ENCODE measurements around the gene ATG10.

Gene ATG10

DNA sequence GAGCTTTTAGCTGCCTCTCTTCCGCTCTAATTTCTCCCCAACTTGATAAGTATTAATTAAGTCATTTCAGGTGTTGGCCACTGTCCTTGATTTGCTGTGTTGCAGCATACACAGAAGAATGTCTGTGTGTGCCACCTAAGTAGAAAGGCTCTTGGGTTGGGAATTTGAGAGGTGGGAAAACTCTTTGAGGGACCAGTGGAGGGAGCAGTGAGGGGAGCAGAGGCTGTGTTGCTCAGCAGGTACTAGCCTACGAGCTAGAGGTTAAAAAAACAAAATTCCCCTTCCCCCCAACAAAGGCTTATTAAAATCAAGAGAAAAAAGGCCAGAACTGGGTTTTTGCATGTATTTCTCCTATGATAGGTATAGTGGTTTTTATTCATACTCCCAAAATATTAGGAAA lies 285.4 kb downstream of the ATG10 start:
- TF ChIP-seq NFIC (IDR thresholded peaks at IDR 0.05) (no peak), YY1 (IDR thresholded peaks at IDR 0.05; ENCODE audit: low read depth) (no peak), TAF1 (IDR thresholded peaks at IDR 0.05; ENCODE audit: low read depth) (no peak), RAD21 (IDR thresholded peaks at IDR 0.05; ENCODE audit: low read depth) (no peak), TEAD4 (IDR thresholded peaks at IDR 0.05) (no peak), EP300 (IDR thresholded peaks at IDR 0.05; ENCODE audit: borderline replicate concordance) (no peak), FOXM1 (IDR thresholded peaks at IDR 0.05; ENCODE audit: borderline replicate concordance, low read depth) (no peak), EGR1 (IDR thresholded peaks at IDR 0.05) (no peak), ZBTB7A (IDR thresholded peaks at IDR 0.05; ENCODE audit: low read depth) (no peak)
- TF ChIP-seq, protein P1, sequence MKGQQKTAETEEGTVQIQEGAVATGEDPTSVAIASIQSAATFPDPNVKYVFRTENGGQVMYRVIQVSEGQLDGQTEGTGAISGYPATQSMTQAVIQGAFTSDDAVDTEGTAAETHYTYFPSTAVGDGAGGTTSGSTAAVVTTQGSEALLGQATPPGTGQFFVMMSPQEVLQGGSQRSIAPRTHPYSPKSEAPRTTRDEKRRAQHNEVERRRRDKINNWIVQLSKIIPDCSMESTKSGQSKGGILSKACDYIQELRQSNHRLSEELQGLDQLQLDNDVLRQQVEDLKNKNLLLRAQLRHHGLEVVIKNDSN (IDR thresholded peaks at IDR 0.05): no peak
- TF ChIP-seq, protein P2, sequence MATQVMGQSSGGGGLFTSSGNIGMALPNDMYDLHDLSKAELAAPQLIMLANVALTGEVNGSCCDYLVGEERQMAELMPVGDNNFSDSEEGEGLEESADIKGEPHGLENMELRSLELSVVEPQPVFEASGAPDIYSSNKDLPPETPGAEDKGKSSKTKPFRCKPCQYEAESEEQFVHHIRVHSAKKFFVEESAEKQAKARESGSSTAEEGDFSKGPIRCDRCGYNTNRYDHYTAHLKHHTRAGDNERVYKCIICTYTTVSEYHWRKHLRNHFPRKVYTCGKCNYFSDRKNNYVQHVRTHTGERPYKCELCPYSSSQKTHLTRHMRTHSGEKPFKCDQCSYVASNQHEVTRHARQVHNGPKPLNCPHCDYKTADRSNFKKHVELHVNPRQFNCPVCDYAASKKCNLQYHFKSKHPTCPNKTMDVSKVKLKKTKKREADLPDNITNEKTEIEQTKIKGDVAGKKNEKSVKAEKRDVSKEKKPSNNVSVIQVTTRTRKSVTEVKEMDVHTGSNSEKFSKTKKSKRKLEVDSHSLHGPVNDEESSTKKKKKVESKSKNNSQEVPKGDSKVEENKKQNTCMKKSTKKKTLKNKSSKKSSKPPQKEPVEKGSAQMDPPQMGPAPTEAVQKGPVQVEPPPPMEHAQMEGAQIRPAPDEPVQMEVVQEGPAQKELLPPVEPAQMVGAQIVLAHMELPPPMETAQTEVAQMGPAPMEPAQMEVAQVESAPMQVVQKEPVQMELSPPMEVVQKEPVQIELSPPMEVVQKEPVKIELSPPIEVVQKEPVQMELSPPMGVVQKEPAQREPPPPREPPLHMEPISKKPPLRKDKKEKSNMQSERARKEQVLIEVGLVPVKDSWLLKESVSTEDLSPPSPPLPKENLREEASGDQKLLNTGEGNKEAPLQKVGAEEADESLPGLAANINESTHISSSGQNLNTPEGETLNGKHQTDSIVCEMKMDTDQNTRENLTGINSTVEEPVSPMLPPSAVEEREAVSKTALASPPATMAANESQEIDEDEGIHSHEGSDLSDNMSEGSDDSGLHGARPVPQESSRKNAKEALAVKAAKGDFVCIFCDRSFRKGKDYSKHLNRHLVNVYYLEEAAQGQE (IDR thresholded peaks at IDR 0.05; ENCODE audit: low read depth): no peak

DNA sequence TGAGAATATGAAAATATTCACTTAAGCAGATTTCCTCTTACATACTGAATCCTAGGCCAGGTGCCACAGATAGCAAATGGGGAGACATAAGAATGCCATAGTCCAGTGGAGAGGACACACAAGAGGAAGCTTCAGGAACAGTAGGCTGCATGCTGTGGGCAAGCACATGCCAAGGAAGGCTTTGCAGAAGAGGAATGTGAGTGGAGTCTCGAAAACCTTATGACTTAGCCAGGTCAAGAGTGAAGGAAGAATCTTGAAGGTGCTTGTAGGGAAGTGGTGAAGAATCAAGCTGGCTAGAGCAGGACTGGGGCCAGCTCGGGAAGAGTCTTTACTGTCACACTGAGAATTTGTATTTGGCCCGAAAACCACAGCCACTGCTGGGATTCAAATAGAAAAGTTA lies 285.9 kb downstream of the ATG10 start:
- TF ChIP-seq EGR1 (IDR thresholded peaks at IDR 0.05) (no peak), CREB1 (IDR thresholded peaks at IDR 0.05; ENCODE audit: low read depth) (no peak), RAD21 (IDR thresholded peaks at IDR 0.05; ENCODE audit: low read depth) (no peak), TCF12 (IDR thresholded peaks at IDR 0.05; ENCODE audit: low read depth) (no peak), FOXM1 (IDR thresholded peaks at IDR 0.05; ENCODE audit: borderline replicate concordance, low read depth) (no peak), NFIC (IDR thresholded peaks at IDR 0.05) (no peak)
- TF ChIP-seq, protein P2 (IDR thresholded peaks at IDR 0.05; ENCODE audit: low read depth): no peak
- TF ChIP-seq, protein P3, sequence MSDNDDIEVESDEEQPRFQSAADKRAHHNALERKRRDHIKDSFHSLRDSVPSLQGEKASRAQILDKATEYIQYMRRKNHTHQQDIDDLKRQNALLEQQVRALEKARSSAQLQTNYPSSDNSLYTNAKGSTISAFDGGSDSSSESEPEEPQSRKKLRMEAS (IDR thresholded peaks at IDR 0.05): no peak

DNA sequence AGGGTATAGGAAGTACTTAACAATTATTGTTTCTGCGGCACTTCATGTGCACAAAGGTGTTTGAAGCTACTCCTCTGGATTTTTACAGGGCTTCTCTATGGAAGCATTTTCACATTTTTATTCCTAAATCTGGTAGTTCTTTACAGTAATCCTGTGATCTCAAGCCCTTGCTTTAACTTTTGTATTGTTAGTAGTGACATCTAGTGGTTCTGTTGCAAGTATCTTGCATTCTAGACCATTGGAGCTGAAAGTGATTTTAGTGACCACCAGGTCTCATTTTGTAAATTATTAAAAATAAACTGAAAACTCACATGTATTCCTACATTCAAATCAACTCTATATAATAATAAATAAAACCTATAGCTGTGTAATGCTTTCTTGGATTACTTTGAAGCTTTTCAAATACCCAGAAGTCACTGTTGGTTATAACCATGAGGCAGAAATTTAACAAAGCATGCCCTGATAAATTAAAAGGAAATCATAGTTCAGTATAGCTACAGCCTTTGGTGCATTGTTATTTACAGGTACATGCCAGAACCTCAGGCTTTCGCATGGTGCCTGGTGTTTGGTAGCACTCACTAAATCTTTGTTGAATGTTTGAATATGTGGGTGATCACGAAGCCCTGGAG lies 287.5 kb downstream of the ATG10 start:
- no peak for TF ChIP-seq EGR1 (IDR thresholded peaks at IDR 0.05)
- peak; percentile 39 for TF ChIP-seq RAD21 (IDR thresholded peaks at IDR 0.05; ENCODE audit: low read depth)

DNA sequence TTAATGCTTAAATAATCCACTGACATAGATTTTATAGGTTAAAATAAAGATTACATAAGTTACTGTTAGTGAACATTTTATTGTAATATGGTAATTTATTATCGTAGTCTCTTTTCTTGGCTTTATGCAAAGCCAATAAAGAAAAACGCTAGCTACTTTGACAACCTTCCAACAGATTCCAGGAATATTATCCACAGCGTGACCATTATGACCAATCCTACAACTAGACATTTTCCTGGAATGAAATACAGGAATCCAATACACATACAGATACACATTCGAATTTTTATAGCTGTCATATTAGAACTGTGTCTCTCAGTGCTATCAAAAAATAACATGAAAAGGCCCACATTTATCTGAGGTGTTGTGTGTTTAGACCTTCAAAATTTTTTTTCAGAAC lies 293.2 kb downstream of the ATG10 start:
- TF ChIP-seq, protein P1 (IDR thresholded peaks at IDR 0.05): no peak
- TF ChIP-seq ZBTB7A (IDR thresholded peaks at IDR 0.05; ENCODE audit: low read depth) (no peak), YY1 (IDR thresholded peaks at IDR 0.05; ENCODE audit: low read depth) (no peak)

DNA sequence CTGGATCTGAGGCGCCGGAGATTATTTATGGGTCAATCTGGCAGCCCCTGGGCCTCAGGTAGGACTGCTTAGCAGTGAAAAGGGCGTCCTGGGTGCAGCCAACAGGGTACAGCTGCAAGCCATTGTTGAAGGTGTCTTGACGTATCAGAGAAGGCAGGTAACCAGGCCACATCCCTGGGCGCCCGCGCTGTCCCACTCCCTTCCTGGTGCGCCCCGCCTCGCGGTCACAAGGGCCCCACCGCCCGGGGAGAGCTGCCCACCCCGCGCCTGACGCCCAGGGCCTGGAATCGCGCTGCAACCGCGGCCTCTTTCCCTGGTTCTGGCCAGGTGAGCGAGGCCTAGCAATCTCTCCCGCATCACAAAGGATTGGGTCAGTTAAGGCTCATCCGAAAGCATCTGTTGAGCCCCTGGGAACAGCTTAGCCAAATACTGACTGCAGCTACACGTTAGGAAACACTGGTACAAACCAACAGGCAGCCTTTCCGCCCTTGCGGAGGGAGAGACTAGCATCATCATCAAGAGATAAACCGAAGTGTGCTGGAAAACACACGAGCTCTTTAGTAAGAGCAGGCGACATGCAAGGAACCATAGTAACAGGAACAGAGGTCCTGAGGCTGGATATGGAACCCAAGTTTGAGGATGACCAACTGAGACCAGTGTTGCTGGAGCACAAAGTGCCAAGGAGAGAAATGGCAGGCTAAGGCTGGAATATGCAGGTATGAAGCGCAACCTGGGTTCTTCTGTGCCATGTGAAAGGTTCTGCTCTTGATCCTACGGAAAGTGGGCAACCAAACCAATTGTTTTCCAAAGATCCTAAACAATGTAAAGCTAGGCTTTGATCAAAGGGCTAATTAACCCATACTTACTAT lies 302.8 kb downstream of the ATG10 start:
- TF ChIP-seq TAF1 (IDR thresholded peaks at IDR 0.05; ENCODE audit: low read depth) (no peak), EP300 (IDR thresholded peaks at IDR 0.05; ENCODE audit: borderline replicate concordance) (no peak), CEBPB (IDR thresholded peaks at IDR 0.05) (no peak), RAD21 (IDR thresholded peaks at IDR 0.05; ENCODE audit: low read depth) (no peak), EGR1 (IDR thresholded peaks at IDR 0.05) (no peak), CREB1 (IDR thresholded peaks at IDR 0.05; ENCODE audit: low read depth) (no peak), NFIC (IDR thresholded peaks at IDR 0.05) (no peak), YY1 (IDR thresholded peaks at IDR 0.05; ENCODE audit: low read depth) (no peak), TCF12 (IDR thresholded peaks at IDR 0.05; ENCODE audit: low read depth) (no peak)
- TF ChIP-seq, protein P1 (IDR thresholded peaks at IDR 0.05): no peak

DNA sequence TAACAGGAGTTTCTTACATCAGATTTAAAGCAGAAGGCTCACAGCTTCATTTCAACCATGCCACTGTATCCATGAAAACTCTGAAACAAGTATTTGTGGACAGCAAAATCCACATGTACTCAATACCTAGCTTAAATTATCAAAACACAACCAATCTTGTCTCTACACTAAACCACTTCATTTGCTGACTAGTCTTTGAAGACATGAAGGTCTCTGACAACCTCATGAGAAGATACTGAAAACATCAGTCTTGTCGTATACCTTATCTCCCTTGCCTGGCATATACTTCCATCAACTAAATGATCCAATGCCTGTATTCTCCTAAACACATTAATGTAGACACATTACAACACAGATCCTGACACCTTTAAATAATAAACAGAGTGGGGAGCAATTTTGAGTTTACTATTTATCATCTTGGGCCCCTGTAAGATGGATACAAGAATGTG lies 303.4 kb downstream of the ATG10 start:
- TF ChIP-seq CREB1 (IDR thresholded peaks at IDR 0.05; ENCODE audit: low read depth) (no peak), EP300 (IDR thresholded peaks at IDR 0.05; ENCODE audit: borderline replicate concordance) (no peak), ZBTB7A (IDR thresholded peaks at IDR 0.05; ENCODE audit: low read depth) (no peak), FOXM1 (IDR thresholded peaks at IDR 0.05; ENCODE audit: borderline replicate concordance, low read depth) (no peak), CEBPB (IDR thresholded peaks at IDR 0.05) (no peak), NFIC (IDR thresholded peaks at IDR 0.05) (no peak), TCF12 (IDR thresholded peaks at IDR 0.05; ENCODE audit: low read depth) (no peak)
- TF ChIP-seq, protein P3 (IDR thresholded peaks at IDR 0.05): no peak
